Measurements from ENCODE around the gene NTNG2.

NTNG2 gene

DNA sequence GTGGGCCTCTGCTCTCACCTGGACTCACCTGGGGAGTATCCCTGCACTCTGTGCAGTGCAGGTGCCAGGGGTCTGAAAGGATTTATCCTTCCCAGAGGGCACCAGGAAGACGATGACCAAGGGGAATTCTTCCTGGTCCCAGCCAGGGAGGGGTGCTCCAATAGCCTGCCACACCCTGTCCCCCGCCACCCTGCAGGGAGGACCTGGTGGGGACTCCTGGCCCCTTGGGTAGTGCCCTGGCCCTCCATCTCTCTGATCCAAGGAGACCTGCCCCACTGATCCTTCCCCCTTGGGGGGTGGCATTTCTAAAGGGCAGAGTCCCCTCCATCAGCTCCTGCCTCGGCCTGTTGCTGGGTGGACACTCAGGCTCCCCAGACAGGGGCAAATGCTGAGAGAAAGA lies 70.7 kb downstream of the NTNG2 start:
- in situ Hi-C loops (cut with HindIII; ENCODE audit: low sequenced_read_pairs): no loop called here

DNA sequence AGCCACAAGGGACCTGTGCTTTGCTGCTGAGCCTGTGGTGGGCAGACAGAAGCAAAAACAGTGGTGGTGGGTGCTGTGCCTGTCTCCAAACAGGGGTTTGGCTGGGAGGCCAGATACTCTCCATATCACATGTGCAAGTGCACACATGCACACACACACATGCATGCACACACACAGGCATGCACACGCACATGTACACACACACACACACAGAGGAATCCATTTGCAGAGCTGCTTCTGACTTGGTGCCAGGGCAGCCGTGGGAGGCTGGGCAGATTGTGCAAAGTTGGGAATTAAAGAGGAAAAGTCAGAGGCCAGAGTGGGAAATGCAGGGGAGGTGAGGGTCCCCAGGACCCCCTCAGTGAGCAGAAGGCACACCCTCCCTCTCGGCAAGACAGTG lies 71.3 kb downstream of the NTNG2 start:
- in situ Hi-C loops (cut with HindIII; ENCODE audit: low sequenced_read_pairs): no loop called here

DNA sequence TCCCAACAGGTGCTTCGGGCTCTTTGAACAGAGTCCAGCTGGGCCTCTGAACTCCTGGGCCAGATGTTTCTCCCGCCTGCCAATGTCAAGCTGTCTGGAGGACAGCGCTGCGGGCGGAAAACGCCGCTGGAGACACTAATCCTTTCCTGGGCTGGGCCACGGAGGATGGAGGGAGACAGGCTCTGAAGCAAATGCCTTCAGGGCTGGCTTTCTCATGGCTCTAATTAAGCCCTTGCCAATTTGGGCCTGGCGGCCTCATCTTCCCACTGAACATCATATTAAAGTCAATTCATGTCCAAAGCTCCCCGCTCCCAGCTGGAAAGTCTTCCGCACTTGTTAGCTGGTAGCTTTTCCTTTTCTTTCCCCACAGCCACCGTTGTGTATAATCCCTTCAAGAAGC lies 72.7 kb downstream of the NTNG2 start:
- in situ Hi-C loops (cut with HindIII; ENCODE audit: low sequenced_read_pairs): no loop called here

DNA sequence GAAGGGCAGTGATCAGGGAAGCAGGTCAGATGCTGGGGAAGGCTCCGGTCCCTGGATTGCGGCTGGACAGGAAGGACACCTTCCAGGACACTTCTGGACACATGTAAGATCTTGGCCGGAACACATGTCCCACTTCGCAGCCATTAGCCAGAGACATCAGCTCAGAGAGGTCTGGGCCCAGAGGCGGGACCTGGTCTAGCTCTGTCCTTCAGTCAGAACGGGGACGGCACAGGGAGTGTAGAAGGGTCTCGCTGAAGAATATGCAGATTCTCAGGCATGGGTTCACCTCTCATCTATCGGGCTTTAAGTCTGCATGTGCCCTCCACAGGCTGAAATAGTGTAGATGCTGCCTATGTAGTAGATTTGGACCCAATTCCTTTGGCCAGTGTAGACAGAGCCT lies 73.3 kb downstream of the NTNG2 start:
- in situ Hi-C loops (cut with HindIII; ENCODE audit: low sequenced_read_pairs): loop anchor here (5.0 kb wide), 2 partner anchors 68 to 433 kb away; no protein-coding TSS in a partner anchor

DNA sequence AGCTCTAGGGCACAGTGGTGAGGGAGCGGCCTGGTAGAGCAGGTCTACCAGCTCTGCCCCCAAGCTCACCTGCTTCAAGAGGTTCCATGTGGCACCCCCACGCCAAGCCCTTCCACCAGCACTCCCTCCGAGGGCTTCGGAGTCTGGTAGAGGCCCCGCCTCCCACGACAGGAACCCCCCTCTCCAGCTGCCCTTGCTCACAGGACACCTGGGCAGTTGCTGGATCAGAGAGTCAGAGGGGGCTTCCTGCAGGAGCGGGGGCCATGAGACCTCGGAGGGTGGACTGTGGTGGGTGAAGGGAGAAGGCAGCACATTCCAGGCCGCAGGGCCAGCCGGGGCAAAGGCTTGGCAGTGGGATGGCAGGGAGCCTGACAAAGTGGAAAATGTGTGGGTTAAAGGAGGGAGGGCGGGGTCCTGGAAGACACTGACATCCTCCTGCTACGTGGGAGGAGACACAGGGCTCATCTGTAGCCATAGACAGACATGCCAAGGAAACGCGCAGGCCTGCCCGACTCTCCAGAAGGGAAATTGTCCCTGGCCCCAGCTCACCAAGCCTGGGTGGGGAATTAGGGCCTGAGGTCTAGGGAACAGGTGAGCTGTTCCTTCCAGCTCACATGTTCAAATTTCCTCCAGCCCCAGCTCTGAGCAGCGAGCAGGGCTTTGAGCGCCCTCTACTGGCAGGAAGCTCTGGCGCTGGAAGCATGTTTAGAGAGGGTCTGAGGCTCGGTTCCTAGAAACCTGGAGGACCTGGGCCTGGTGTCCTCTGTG lies 74.2 kb downstream of the NTNG2 start:
- in situ Hi-C loops (cut with HindIII; ENCODE audit: low sequenced_read_pairs): loop anchor here (5.0 kb wide), 2 partner anchors 69 to 434 kb away; no protein-coding TSS in a partner anchor

DNA sequence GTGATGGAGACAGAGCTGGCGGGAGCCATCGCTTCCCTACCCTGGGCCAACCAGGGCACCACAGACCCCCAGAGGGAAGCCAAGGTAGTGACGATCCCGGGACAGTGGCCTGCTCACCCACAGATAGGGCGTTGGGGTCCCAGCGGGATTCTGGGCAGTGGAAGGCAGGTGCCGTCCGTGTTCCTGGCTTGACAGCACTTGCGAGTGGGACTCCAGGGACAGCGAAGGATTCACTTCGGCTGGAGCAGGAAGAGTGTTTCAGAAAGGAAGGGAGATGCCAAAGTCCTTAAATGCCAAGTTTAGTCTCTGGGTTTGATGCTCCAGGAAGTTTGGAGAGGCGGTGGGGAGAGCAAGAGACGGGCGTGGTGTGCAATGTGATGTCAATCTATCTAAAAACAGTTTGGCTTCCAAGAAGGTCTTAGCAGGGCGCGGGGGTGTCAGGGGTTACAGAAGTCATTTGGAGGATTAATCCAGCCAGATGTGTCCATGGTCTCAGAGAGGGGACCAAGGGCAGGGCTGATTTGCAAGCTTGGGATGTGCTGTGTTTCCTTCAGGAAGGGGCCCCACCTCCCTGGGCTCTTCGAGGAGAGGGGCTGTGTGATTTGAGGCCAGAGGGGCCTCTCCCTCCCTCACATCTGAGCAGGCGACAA lies 74.9 kb downstream of the NTNG2 start:
- in situ Hi-C loops (cut with HindIII; ENCODE audit: low sequenced_read_pairs): loop anchor here (5.0 kb wide), 2 partner anchors 69 to 434 kb away; no protein-coding TSS in a partner anchor

DNA sequence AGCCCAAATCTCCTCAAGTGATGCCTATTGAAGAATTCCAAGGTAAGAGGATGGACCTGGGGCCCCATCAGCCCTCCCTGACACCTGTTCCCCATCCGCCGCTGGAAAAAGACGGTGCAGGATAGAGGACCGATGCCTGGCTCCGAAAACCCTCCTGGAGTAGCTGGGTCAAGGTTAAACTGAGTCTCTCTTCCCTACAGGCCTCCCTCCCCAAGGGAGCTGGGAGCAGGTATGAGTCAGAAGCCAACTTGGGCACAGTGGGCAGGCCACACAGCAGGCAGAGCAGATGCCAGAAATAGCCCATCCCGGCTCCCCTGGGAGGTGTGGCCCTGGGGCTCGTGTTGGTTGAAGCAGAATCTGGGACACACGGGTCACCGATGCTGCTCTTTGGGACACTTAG lies 75.6 kb downstream of the NTNG2 start:
- in situ Hi-C loops (cut with HindIII; ENCODE audit: low sequenced_read_pairs): loop anchor here (5.0 kb wide), 2 partner anchors 70 to 435 kb away; no protein-coding TSS in a partner anchor

DNA sequence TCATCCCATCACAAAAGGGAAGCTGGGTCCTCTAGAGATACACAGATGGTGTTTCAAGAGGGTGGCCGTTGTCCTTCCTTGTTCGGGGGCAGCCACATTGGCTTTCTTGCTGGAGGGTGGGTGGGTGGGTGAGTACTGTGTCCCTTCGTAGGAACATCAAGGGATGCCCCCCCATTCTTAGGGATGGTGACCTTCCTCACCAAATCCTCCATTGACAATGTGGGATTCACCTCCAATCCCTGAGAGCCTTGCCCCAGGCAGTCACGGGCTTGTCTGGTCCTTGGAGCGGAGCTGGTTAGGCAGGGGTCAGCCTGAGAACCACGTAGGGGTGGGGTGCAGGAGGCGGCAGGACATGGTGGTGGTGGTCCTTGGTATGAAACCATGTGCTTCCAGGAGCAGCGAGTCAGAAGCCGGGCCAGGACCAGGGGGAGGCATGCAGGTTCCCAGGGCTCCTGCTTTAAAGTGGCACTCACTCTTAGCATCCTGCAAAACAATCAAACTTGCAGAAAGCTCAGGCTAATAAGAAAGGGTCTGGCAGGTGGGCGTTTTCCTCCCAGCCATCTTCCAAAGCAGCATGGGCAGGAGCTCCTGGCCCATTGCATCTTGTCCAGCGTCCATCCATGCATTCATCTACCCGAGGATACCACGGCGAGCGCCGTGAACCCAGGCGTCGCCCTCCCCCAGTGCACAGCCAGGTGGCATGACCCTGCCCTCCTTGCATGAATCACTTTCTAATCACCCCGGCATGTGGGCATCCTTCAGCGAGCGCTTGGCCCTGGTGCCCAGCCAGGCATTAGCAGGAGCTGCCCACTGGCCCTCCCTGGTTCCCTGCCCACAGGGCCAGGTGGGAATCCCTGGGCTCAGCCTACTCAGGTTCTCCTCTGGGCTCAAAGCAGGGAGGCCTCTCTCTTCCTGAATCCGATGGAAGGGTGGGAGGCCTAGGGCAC lies 76.4 kb downstream of the NTNG2 start:
- in situ Hi-C loops (cut with HindIII; ENCODE audit: low sequenced_read_pairs): loop anchor here (5.0 kb wide), 2 partner anchors 71 to 436 kb away; no protein-coding TSS in a partner anchor

DNA sequence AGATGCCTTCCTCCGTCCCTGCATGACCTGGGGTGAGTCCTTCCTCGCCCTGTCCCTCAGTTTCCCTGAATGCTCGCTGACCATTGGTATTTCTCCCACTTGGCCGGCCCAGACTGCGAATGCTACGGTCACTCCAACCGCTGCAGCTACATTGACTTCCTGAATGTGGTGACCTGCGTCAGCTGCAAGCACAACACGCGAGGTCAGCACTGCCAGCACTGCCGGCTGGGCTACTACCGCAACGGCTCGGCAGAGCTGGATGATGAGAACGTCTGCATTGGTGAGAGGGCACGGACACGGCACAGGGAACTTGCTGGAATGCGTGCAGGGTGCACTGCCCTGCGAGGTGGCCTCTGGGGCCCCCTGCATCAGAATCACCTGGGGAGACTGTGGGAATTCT lies 77.1 kb downstream of the NTNG2 start:
- in situ Hi-C loops (cut with HindIII; ENCODE audit: low sequenced_read_pairs): loop anchor here (5.0 kb wide), 2 partner anchors 72 to 437 kb away; no protein-coding TSS in a partner anchor

DNA sequence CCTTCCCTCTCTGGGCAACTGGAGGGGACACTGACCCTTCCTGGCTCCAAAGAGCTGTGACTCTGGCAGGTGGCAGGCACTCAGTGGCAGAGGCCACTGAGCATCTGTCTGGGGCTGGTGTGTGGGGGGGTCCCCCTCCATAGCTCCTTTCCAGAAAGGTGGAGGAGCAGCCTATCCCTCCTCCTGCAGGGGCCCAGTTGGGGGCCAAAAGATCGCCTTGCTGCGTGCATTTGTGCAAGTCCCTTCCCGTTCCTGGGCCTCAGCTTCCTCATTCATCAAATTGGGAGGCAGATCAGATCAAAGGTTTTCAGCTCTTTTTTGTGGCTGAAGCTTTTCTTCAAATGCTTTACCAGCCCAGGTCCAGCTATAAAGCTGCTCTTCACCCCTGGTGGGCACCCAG lies 77.7 kb downstream of the NTNG2 start:
- in situ Hi-C loops (cut with HindIII; ENCODE audit: low sequenced_read_pairs): loop anchor here (5.0 kb wide), 2 partner anchors 72 to 437 kb away; no protein-coding TSS in a partner anchor

DNA sequence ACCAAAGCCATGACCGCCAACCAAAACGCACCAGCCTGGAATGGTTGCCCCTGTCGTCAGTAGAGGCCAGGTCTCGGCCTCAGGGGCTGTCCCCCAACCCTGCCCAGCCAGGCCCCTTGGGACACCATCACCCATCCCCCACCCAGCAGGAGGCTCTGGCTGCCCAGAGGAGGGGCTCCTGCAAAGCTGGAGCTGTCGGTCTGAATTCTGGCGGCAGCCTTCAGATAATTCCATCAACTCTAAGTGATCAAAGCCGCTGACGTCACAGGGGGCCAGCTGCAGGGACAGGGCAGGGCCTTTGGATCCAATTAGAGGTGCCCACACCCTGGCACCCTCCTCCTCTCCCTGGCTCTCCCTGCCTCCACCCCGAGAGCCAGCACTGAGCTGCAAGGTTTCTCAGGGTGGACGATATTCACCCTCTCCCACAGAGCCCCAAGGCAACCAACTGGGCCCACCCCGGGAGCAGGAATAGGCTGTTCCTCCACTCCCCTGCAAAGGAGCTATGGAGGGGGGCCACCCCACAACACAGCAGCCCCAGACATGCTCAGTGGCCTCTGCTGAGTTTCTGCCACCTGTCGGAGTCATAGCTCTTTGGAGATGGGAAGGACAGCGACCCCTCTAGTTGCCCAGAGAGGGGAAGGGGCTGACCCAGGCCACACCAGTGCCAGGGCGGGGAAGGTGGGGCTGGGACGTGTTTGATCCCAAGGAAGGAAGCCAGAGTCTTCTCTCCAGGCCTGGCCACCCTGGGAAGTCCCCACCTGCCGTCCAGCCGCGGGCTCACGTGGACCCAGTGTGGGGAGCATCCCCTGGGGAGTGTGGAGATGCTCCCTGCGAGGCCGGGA lies 78.4 kb downstream of the NTNG2 start:
- in situ Hi-C loops (cut with HindIII; ENCODE audit: low sequenced_read_pairs): loop anchor here (5.0 kb wide), 2 partner anchors 73 to 438 kb away; no protein-coding TSS in a partner anchor

DNA sequence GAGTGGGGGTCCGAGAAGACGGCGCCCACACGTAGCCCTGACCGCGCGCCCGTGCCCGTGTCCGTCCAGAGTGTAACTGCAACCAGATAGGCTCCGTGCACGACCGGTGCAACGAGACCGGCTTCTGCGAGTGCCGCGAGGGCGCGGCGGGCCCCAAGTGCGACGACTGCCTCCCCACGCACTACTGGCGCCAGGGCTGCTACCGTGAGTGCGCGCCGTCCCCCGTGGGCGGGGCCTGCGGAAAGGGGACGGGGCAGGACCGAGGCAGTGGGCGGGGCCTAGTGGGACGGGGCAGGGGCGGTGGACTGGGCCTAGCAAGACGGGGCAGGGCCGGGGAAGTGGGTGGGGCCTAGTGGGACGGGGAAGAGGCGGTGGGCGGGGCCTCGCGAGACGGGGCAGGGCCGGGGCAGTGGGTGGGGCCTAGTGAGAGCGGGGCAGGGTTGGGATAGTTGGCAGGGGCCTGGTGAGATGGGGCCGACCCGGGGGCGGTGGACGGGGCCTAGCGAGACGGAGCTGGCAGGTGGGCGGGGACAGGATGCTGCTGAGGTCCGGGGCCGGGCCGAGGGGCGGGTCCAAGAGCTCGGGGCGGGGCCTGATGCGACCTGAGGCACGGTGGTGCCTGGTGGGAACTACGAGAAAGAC lies 79.1 kb downstream of the NTNG2 start:
- in situ Hi-C loops (cut with HindIII; ENCODE audit: low sequenced_read_pairs): no loop called here

DNA sequence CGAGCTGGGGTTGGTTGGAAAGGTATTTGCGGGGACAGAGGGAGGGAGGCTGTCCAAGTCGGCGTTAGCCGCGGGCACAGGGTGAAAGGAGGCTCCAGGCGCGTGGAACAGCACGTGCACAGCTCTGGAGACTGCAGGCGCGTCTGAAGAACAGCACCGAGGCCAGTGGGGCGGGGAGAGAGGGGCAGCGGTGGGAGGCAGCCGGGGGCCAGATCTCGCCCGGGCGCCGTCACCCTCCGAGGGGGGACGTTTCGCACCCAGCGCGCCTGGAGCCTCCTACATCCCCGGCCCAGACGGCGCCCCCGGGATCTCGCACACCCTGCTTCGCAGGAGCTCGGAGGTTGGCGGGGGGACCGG lies 79.6 kb downstream of the NTNG2 start:
- in situ Hi-C loops (cut with HindIII; ENCODE audit: low sequenced_read_pairs): no loop called here

DNA sequence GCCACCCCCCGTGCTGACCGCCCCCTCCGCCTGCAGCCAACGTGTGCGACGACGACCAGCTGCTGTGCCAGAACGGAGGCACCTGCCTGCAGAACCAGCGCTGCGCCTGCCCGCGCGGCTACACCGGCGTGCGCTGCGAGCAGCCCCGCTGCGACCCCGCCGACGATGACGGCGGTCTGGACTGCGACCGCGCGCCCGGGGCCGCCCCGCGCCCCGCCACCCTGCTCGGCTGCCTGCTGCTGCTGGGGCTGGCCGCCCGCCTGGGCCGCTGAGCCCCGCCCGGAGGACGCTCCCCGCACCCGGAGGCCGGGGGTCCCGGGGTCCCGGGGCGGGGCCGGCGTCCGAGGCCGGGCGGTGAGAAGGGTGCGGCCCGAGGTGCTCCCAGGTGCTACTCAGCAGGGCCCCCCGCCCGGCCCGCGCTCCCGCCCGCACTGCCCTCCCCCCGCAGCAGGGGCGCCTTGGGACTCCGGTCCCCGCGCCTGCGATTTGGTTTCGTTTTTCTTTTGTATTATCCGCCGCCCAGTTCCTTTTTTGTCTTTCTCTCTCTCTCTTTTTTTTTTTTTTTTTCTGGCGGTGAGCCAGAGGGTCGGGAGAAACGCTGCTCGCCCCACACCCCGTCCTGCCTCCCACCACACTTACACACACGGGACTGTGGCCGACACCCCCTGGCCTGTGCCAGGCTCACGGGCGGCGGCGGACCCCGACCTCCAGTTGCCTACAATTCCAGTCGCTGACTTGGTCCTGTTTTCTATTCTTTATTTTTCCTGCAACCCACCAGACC lies 80.2 kb downstream of the NTNG2 start:
- in situ Hi-C loops (cut with HindIII; ENCODE audit: low sequenced_read_pairs): no loop called here

DNA sequence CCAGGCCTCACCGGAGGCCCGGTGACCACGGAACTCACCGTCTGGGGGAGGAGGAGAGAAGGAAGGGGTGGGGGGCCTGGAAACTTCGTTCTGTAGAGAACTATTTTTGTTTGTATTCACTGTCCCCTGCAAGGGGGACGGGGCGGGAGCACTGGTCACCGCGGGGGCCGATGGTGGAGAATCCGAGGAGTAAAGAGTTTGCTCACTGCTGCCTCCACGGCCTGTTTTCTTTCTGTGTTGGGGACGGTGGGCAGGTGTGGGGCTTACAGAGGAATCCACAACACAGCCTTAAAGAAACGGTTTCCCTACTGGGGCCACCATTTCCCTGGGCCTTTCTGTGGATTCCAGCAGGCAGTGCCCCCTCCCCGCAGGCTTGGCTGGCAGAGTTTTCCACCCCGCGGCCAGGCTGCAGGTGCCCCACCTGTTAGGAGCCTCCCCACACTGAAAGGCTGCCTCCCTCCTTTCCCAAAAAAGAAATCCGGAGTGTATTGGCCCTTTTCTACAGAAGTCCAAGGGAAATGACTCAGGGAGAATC lies 80.8 kb downstream of the NTNG2 start:
- in situ Hi-C loops (cut with HindIII; ENCODE audit: low sequenced_read_pairs): no loop called here

DNA sequence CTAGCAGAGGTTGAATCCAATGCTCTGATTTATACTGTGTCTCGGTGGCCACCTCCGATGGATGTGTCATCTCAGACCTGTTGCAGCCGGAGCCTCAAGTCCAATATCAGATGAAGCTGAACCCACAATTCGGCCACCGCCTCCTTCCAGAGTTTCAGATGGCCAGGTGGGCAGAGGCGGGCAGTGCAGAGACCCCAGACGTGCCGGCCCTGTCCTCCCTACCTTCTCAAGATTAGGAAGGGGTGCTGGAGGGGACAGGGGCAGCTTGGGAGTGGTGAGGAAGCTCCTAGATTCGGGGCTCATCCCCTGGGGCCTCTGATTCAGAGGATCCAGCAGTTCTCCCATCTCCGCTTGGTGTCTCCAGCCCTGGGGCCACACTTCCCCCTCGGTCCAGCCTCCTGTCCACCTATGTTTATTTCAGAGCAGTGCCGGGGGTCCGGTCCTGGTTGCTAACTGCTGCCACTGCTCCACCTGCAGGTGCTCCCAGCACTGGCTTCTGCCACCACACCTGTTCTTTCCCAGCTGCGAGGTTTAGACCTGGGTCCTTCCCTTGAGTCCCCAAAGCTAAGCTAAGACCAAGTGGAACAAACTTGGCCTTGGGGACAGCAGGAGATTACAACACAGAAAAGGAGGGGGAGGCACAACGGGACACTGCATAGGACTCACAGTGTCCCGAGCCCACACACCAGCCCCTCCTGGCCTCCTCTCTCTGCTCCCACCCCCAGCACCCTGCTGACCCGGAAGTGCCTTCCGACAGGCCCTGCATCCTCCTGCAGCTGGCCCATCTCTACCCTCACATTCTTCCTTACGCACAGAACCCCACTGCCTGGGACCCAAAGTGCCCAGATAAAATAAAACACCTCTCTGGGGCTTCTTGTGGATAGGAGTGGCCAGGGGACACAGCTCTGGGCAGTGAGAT lies 81.6 kb downstream of the NTNG2 start:
- in situ Hi-C loops (cut with HindIII; ENCODE audit: low sequenced_read_pairs): no loop called here

All from endothelial cell of hepatic sinusoid (primary cell).